HEK293 (cell line): ENCODE results near the gene PDZD8.

ENCODE experiments used
- CTCF ChIA-PET: fragments of 350-600 bp; formaldehyde crosslinking; extraction: SDS; loops from one replicate; lab custom pipeline; 2021; ENCODE audit warnings: antibody characterized with exemption; lab: Yijun Ruan, JAX
- POLR2A ChIA-PET: fragments of 300-600 bp; formaldehyde crosslinking; extraction: SDS; loops from one replicate; lab custom pipeline; 2020; ENCODE audit warnings: antibody characterized with exemption, inconsistent platforms; lab: Yijun Ruan, JAX
- H3K27ac ChIP-seq: fragments of 200-500 bp; sonication (Bioruptor generic); 2 replicates; pipeline ENCODE4 v1.5.1; 2014; ENCODE audit warnings: low read depth, low read length, control low read depth, inconsistent platforms; ENCODE audit errors: extremely low read depth
- H3K36me3 ChIP-seq, 2 experiments: fragments of 200-500 bp in 1 of 2; sonication (Bioruptor generic) in 1 of 2; 1 replicate in 1 of 2; 2 replicates in 1 of 2; pipeline ENCODE4 v1.5.1; 2014 to 2017; ENCODE audit warnings: inconsistent platforms in 2 of 2, low read length in 2 of 2; ENCODE audit not compliant: control insufficient read depth in 2 of 2, insufficient read depth in 1 of 2
- H3K4me1 ChIP-seq: fragments of 200-500 bp; sonication (Bioruptor generic); 2 replicates; pipeline ENCODE4 v1.5.1; 2014; ENCODE audit warnings: mild to moderate bottlenecking, low read length, inconsistent platforms; ENCODE audit not compliant: control insufficient read depth, insufficient read depth
- H3K4me3 ChIP-seq: 2 replicates; pipeline ENCODE4 v1.5.1; 2011; ENCODE audit warnings: low read depth, mild to moderate bottlenecking, control low read depth, low read length, moderate library complexity
- H3K9me3 ChIP-seq: fragments of 200-500 bp; sonication (Bioruptor generic); 2 replicates; pipeline ENCODE4 v1.5.1; 2014; ENCODE audit warnings: low read depth, low read length, inconsistent platforms; ENCODE audit not compliant: control insufficient read depth, insufficient read depth
- GLI4 ChIP-seq: fragments of 450-650 bp; formaldehyde crosslinking; IDR thresholded peaks from 2 replicates; pipeline ENCODE4 v1.5.1; 2016; ENCODE audit warnings: missing biosample characterization, missing genetic modification characterization
- GLIS1 ChIP-seq: fragments of 450-650 bp; formaldehyde crosslinking; IDR thresholded peaks from 2 replicates; pipeline ENCODE4 v1.5.1; 2016; ENCODE audit warnings: missing biosample characterization, missing genetic modification characterization
- IKZF3 ChIP-seq: fragments of 450-650 bp; IDR thresholded peaks from 2 replicates; pipeline ENCODE4 v1.5.0; 2018; ENCODE audit warnings: missing biosample characterization, mild to moderate bottlenecking, missing genetic modification characterization, moderate library complexity
- KLF1 ChIP-seq: fragments of 450-650 bp; formaldehyde crosslinking; IDR thresholded peaks from 2 replicates; pipeline ENCODE4 v1.5.1; 2016; ENCODE audit warnings: missing biosample characterization, missing genetic modification characterization
- MYNN ChIP-seq: fragments of 450-650 bp; formaldehyde crosslinking; IDR thresholded peaks from 2 replicates; pipeline ENCODE4 v1.5.1; 2016; ENCODE audit warnings: missing biosample characterization, missing genetic modification characterization, borderline replicate concordance
- WT1 ChIP-seq: fragments of 450-650 bp; formaldehyde crosslinking; IDR thresholded peaks from 2 replicates; pipeline ENCODE4 v1.5.1; 2016; ENCODE audit warnings: missing biosample characterization, missing genetic modification characterization
- ZIC2 ChIP-seq: fragments of 450-650 bp; formaldehyde crosslinking; IDR thresholded peaks from 2 replicates; pipeline ENCODE4 v1.5.1; 2016; ENCODE audit warnings: missing biosample characterization, missing genetic modification characterization
- ZNF140 ChIP-seq: fragments of 450-650 bp; formaldehyde crosslinking; IDR thresholded peaks from 2 replicates; pipeline ENCODE4 v1.5.1; 2016; ENCODE audit warnings: missing biosample characterization, missing genetic modification characterization
- ZNF311 ChIP-seq: fragments of 450-650 bp; formaldehyde crosslinking; IDR thresholded peaks from 2 replicates; pipeline ENCODE4 v1.5.1; 2017; ENCODE audit warnings: missing biosample characterization, missing genetic modification characterization, borderline replicate concordance
- ZNF423 ChIP-seq: fragments of 450-650 bp; formaldehyde crosslinking; IDR thresholded peaks from 2 replicates; pipeline ENCODE4 v1.5.1; 2016; ENCODE audit warnings: missing biosample characterization, missing genetic modification characterization
- ZNF548 ChIP-seq: fragments of 450-650 bp; formaldehyde crosslinking; IDR thresholded peaks from 2 replicates; pipeline ENCODE4 v1.5.1; 2016; ENCODE audit warnings: missing biosample characterization, missing genetic modification characterization
- TF ChIP-seq, protein P1 (sequence below): fragments of 450-650 bp; formaldehyde crosslinking; IDR thresholded peaks from 2 replicates; pipeline ENCODE4 v1.5.1; 2017; ENCODE audit warnings: missing biosample characterization, missing genetic modification characterization
- TF ChIP-seq, protein P2 (sequence below): fragments of 450-650 bp; formaldehyde crosslinking; IDR thresholded peaks from 2 replicates; pipeline ENCODE4 v1.5.1; 2016; ENCODE audit warnings: missing biosample characterization, missing genetic modification characterization

Gene PDZD8

DNA sequence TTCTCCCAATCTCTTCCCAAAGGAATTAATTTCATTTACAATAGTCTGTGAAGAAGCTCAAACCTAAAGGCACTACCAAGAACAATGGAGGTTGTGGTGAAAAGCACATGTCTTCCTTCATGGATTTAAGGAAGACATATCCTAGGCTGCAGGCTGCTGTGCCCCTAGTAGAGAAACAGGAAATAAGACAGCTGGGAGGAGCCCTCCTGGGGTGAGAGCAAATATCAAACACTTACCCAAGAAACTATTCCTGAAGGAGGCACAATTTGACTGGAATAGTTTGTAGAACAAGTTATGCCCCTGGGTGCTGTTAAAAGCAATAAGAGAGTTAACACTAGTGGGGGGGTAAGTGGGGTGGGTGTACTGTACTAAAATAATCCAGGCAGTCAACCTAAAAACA lies 30.1 kb downstream of the PDZD8 start:
- Histone ChIP-seq H3K4me1 (peaks cover 15% of the 10 kb centered on the region; the same call in 1 of the 2 replicates), H3K27ac (no peak overlapping the region), H3K36me3 (peaks cover 0 to 4% of the 10 kb centered on the region in 2 experiments; a peak in 2 of 3 replicates)
- POLR2A ChIA-PET, result interaction anchor here (1.8 kb wide), 1 partner anchor 29 kb away, joined by 5 read pairs; no protein-coding TSS in a partner anchor
- TF ChIP-seq GLIS1 (tag by site-specific recombination) (peak; percentile 73), IKZF3 (peak; percentile 41), ZNF423 (peak; percentile 38; the same call in 1 of the 2 replicates), WT1 (tag by site-specific recombination) (peak; percentile 60), ZNF548 (tag by site-specific recombination) (no peak), ZNF311 (tag by site-specific recombination) (no peak), ZIC2 (tag by site-specific recombination) (peak; percentile 85), ZNF140 (tag by site-specific recombination) (no peak), KLF1 (no peak)
- TF ChIP-seq, protein P1, sequence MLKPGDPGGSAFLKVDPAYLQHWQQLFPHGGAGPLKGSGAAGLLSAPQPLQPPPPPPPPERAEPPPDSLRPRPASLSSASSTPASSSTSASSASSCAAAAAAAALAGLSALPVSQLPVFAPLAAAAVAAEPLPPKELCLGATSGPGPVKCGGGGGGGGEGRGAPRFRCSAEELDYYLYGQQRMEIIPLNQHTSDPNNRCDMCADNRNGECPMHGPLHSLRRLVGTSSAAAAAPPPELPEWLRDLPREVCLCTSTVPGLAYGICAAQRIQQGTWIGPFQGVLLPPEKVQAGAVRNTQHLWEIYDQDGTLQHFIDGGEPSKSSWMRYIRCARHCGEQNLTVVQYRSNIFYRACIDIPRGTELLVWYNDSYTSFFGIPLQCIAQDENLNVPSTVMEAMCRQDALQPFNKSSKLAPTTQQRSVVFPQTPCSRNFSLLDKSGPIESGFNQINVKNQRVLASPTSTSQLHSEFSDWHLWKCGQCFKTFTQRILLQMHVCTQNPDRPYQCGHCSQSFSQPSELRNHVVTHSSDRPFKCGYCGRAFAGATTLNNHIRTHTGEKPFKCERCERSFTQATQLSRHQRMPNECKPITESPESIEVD (tag by site-specific recombination), result peak; percentile 84
- TF ChIP-seq, all 188 proteins: peak for 6
- Histone ChIP-seq H3K9me3 (no peaks in the 10 kb centered on the region), H3K4me3 (no peak overlapping the region)
- CTCF ChIA-PET, result interaction anchor here (0.7 to 2.7 kb wide), 3 partner anchors 25 to 119 kb away, joined by 4 to 7 read pairs (median 6); no protein-coding TSS in a partner anchor

DNA sequence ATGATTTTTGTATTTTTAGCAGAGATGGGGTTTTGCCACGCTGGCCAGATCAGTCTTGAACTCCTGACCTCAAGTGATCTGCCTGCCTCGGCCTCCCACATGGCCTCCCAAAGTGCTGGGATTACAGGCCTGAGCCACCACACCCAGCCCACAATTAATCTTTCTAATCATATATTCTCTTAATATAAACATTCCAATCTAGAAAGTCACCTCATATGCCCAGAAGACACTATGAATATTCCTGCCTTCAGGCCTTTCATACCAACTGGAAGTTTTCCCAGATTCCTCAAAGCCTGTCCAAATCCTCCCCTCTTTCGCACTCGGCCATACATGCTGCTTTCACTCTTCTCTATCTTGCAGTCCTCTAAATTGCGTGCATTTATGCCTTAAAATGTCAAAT lies 32.6 kb downstream of the PDZD8 start:
- Histone ChIP-seq H3K9me3 (no peaks in the 10 kb centered on the region), H3K4me3 (no peak overlapping the region), H3K4me1 (peaks cover 11% of the 10 kb centered on the region; the same call in 1 of the 2 replicates), H3K36me3 (peaks cover 0 to 11% of the 10 kb centered on the region in 2 experiments; a peak in 1 of 3 replicates), H3K27ac (no peak overlapping the region)
- POLR2A ChIA-PET, result no interaction called here
- TF ChIP-seq MYNN (tag by site-specific recombination), result no peak
- peak; percentile 75 for TF ChIP-seq GLIS1 (tag by site-specific recombination)
- CTCF ChIA-PET, result interaction anchor here (1.4 kb wide), 1 partner anchor 100 kb away, joined by 4 read pairs; no protein-coding TSS in a partner anchor

DNA sequence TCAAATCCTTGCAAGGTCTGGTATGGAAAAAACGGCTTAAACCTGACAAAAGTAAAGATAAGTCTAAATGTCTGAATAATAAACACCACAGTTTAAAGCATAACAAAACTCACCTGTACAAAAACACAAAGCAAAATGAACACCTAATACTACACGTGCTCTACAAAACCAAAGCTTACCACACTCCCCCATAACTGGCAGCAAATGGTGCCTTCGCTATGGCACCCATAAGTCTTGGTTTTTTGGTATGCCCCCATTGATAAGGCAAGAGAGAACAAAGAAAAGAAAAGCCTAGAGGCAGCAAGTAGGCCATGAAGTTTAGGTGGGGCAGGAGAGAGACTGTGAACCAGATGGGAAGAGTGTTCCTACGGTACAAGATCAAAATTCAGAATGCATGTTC lies 34.2 kb downstream of the PDZD8 start:
- ChIA-PET POLR2A (no interaction called here), CTCF (interaction anchor here (0.5 to 1.4 kb wide), 4 partner anchors 17 to 228 kb away, joined by 3 to 5 read pairs (median 4); no protein-coding TSS in a partner anchor)
- Histone ChIP-seq H3K9me3 (no peaks in the 10 kb centered on the region), H3K4me1 (peaks cover 11% of the 10 kb centered on the region; the same call in 1 of the 2 replicates), H3K36me3 (peaks cover 0 to 11% of the 10 kb centered on the region in 2 experiments; a peak in 1 of 3 replicates), H3K27ac (no peak overlapping the region), H3K4me3 (no peak overlapping the region)
- no peak for TF ChIP-seq GLI4 (tag by site-specific recombination)
- TF ChIP-seq, protein P2, sequence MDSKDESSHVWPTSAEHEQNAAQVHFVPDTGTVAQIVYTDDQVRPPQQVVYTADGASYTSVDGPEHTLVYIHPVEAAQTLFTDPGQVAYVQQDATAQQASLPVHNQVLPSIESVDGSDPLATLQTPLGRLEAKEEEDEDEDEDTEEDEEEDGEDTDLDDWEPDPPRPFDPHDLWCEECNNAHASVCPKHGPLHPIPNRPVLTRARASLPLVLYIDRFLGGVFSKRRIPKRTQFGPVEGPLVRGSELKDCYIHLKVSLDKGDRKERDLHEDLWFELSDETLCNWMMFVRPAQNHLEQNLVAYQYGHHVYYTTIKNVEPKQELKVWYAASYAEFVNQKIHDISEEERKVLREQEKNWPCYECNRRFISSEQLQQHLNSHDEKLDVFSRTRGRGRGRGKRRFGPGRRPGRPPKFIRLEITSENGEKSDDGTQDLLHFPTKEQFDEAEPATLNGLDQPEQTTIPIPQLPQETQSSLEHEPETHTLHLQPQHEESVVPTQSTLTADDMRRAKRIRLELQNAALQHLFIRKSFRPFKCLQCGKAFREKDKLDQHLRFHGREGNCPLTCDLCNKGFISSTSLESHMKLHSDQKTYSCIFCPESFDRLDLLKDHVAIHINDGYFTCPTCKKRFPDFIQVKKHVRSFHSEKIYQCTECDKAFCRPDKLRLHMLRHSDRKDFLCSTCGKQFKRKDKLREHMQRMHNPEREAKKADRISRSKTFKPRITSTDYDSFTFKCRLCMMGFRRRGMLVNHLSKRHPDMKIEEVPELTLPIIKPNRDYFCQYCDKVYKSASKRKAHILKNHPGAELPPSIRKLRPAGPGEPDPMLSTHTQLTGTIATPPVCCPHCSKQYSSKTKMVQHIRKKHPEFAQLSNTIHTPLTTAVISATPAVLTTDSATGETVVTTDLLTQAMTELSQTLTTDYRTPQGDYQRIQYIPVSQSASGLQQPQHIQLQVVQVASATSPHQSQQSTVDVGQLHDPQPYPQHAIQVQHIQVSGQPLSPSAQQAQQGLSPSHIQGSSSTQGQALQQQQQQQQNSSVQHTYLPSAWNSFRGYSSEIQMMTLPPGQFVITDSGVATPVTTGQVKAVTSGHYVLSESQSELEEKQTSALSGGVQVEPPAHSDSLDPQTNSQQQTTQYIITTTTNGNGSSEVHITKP (tag by site-specific recombination), result peak; percentile 78
